ENCODE results near the gene GTSE1. TPM values are rescaled to one million over a fixed set of nuclear protein-coding genes. Genes with fewer than 3 reads are reported as not detected.

GTSE1 gene
- total and polyA plus RNA-seq, 2 donors (not counting 1 experiment from before 2014, with no cell fraction given), result 0.17 to 0.39 TPM

GRCh38 chr22:46367707-46368191 is 71.1 kb downstream of the GTSE1 start:
- CTCF ChIA-PET, result interaction anchor here (0.6 to 5.5 kb wide), 42 partner anchors 8 to 435 kb away, joined by 3 to 142 read pairs (median 4); partner anchors contain the start of gene CELSR1
- Histone ChIP-seq H4K20me1 (ENCODE audit: control insufficient read depth, insufficient read depth, low read length, poor library complexity, severe bottlenecking) (peaks cover 15% of the 10 kb centered on the region), H3K4me3 (ENCODE audit: control extremely low read depth in 1 of 5, extremely low read depth in 1 of 5, insufficient read depth in 1 of 5, low read depth in 2 of 5, low read length in 4 of 5) (no peak overlapping the region), H3K36me3 (replicated peaks in 1 of 2; ENCODE audit: control extremely low read depth in 1 of 2, control insufficient read depth in 1 of 2, extremely low read depth in 1 of 2, insufficient read depth in 2 of 2, low read length in 1 of 2) (peaks cover 0 to 35% of the 10 kb centered on the region in 2 experiments), H3K9ac (ENCODE audit: low read length) (no peak overlapping the region), H3K4me2 (replicated peaks; ENCODE audit: low read depth, low read length, poor library complexity, severe bottlenecking) (peak overlapping the region; percentile 51), H3K27me3 (replicated peaks in 1 of 4; ENCODE audit: control extremely low read depth in 1 of 4, control insufficient read depth in 3 of 4, insufficient read depth in 4 of 4, low read length in 3 of 4) (peaks cover 0 to 6% (median 0%) of the 10 kb centered on the region in 4 experiments), H3K79me2 (ENCODE audit: control insufficient read depth, insufficient read depth, low read length) (no peaks in the 10 kb centered on the region), H3K9me3 (ENCODE audit: control extremely low read depth in 1 of 3, control insufficient read depth in 2 of 3, insufficient read depth in 1 of 3, low read length in 2 of 3) (peaks cover 0 to 3% (median 0%) of the 10 kb centered on the region in 3 donors), H3K4me1 (ENCODE audit: control insufficient read depth in 2 of 2, insufficient read depth in 2 of 2, low read length in 2 of 2) (peaks cover 4 to 55% of the 10 kb centered on the region in 2 donors), H3K27ac (ENCODE audit: low read length in 2 of 2) (no peak overlapping the region), H2AFZ (ENCODE audit: insufficient read depth, low read depth, low read length, poor library complexity, severe bottlenecking) (no peak overlapping the region)
- no peak overlapping the region for H3K27ac Mint-ChIP-seq
- DNase-seq (peak; percentile 89), ATAC-seq (ENCODE audit: low read depth) (peak; percentile 48)
- H3K4me1 Mint-ChIP-seq, result peaks cover 15% of the 10 kb centered on the region
- intact Hi-C loops (cut with micrococcal nuclease), result loop anchor here (1.0 to 10.0 kb wide), 2 partner anchors 67 to 175 kb away; no protein-coding TSS in a partner anchor
- WGBS (ENCODE audit: insufficient coverage), result 22% methylated on average over 15 of the region's 19 CpGs
- no peaks in the 10 kb centered on the region for H3K9me3 Mint-ChIP-seq (ENCODE audit: insufficient read depth)
- H3K4me3 Mint-ChIP-seq, result no peak overlapping the region
- POLR2A ChIA-PET, result interaction anchor here (0.6 to 1.0 kb wide), 4 partner anchors 175 to 625 kb away, joined by 3 to 8 read pairs (median 3); no protein-coding TSS in a partner anchor
- TF ChIP-seq CTCF (IDR thresholded peaks at IDR 0.05), result peak; percentile 93
- no peak for TF ChIP-seq EZH2 (IDR thresholded peaks at IDR 0.05; ENCODE audit: borderline replicate concordance, insufficient read depth, low read depth, low read length, poor library complexity, severe bottlenecking)
- H3K27me3 Mint-ChIP-seq, result no peaks in the 10 kb centered on the region

DNA sequence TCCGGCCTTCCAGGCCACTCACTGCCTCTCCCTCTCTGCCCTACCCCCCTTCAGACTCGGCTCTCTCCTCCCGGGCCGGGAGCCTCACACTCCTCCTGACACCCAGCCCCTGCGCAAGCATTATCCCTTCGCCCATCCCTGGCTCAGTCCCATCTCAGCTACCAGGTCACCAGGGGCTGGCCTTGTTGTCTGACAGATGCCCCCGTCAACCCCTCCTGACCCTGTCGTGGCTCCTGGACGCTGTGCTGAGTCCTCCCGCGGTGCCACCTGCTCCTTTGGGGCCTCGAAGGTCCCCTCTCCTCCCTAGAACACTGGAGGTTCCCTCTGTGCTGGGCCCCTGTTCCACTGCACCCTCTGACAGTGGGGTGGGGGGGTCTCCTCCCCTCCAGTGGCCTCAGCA is 71.8 kb downstream of the GTSE1 start:
- Histone ChIP-seq H3K9me3 (ENCODE audit: control extremely low read depth in 1 of 3, control insufficient read depth in 2 of 3, insufficient read depth in 1 of 3, low read length in 2 of 3) (peaks cover 0 to 3% (median 0%) of the 10 kb centered on the region in 3 donors), H3K36me3 (replicated peaks in 1 of 2; ENCODE audit: control extremely low read depth in 1 of 2, control insufficient read depth in 1 of 2, extremely low read depth in 1 of 2, insufficient read depth in 2 of 2, low read length in 1 of 2) (peaks cover 0 to 34% of the 10 kb centered on the region in 2 experiments), H3K79me2 (ENCODE audit: control insufficient read depth, insufficient read depth, low read length) (no peaks in the 10 kb centered on the region), H4K20me1 (ENCODE audit: control insufficient read depth, insufficient read depth, low read length, poor library complexity, severe bottlenecking) (peaks cover 15% of the 10 kb centered on the region), H3K27ac (ENCODE audit: low read length in 2 of 2) (no peak overlapping the region), H3K4me2 (replicated peaks; ENCODE audit: low read depth, low read length, poor library complexity, severe bottlenecking) (no peak overlapping the region), H3K4me1 (ENCODE audit: control insufficient read depth in 2 of 2, insufficient read depth in 2 of 2, low read length in 2 of 2) (peaks cover 4 to 60% of the 10 kb centered on the region in 2 donors), H3K4me3 (ENCODE audit: control extremely low read depth in 1 of 5, extremely low read depth in 1 of 5, insufficient read depth in 1 of 5, low read depth in 2 of 5, low read length in 4 of 5) (no peak overlapping the region), H2AFZ (ENCODE audit: insufficient read depth, low read depth, low read length, poor library complexity, severe bottlenecking) (no peak overlapping the region), H3K9ac (ENCODE audit: low read length) (no peak overlapping the region), H3K27me3 (replicated peaks in 1 of 4; ENCODE audit: control extremely low read depth in 1 of 4, control insufficient read depth in 3 of 4, insufficient read depth in 4 of 4, low read length in 3 of 4) (peaks cover 0 to 6% (median 0%) of the 10 kb centered on the region in 4 experiments)
- ATAC-seq (ENCODE audit: low read depth) (no peak), DNase-seq (no peak)
- no peaks in the 10 kb centered on the region for H3K27me3 Mint-ChIP-seq
- H3K9me3 Mint-ChIP-seq (ENCODE audit: insufficient read depth), result no peaks in the 10 kb centered on the region
- H3K4me3 Mint-ChIP-seq, result no peak overlapping the region
- no peak for TF ChIP-seq EZH2 (IDR thresholded peaks at IDR 0.05; ENCODE audit: borderline replicate concordance, insufficient read depth, low read depth, low read length, poor library complexity, severe bottlenecking)
- TF ChIP-seq CTCF (IDR thresholded peaks at IDR 0.05), result no peak
- WGBS (ENCODE audit: insufficient coverage), result 87% methylated on average over 9 of the region's 12 CpGs
- peaks cover 15% of the 10 kb centered on the region for H3K4me1 Mint-ChIP-seq
- CTCF ChIA-PET, result interaction anchor here (0.6 to 5.5 kb wide), 26 partner anchors 8 to 435 kb away, joined by 3 to 142 read pairs (median 6); partner anchors contain the start of gene CELSR1
- POLR2A ChIA-PET, result interaction anchor here (1.0 kb wide), 1 partner anchor 174 kb away, joined by 8 read pairs; no protein-coding TSS in a partner anchor
- intact Hi-C loops (cut with micrococcal nuclease), result loop anchor here (10.0 kb wide), 1 partner anchor 66 kb away; no protein-coding TSS in a partner anchor
- no peak overlapping the region for H3K27ac Mint-ChIP-seq

All from B cell (primary cell).